CD14-positive monocyte (primary cell): ENCODE results near the gene PPIL4. TPM values are rescaled to one million over a fixed set of nuclear protein-coding genes. Genes with fewer than 3 reads are reported as not detected.
A peak's percentile ranks its signal among the peaks of the same experiment; 100 is the strongest.
"Not testable (repeated sequence)": the region's sequence is repeated elsewhere in the genome, so short reads cannot be mapped to it uniquely, and the experiment has no call there.

ENCODE experiments used
- DNase-seq, 3 donors: peaks; one replicate each; pipeline ENCODE4 v3.0.0-alpha.2; 2011 to 2022
- H2AFZ ChIP-seq: 2 replicates; pipeline ENCODE4 v1.6.0; 2012; ENCODE audit warnings: mild to moderate bottlenecking, low read depth, low read length, inconsistent platforms; ENCODE audit not compliant: insufficient read depth, poor library complexity, severe bottlenecking
- H3K27ac ChIP-seq, 2 donors: 1 replicate in 1 of 2; 2 replicates in 1 of 2; pipeline ENCODE4 v1.5.1; 2012 to 2013; ENCODE audit warnings: low read length in 2 of 2, control low read depth in 1 of 2, inconsistent platforms in 1 of 2, low read depth in 1 of 2, mild to moderate bottlenecking in 1 of 2
- H3K27me3 ChIP-seq, 2 donors: one replicate each; pipeline versions ENCODE4 v1.6.0 to v1.6.1; 2011 to 2013; ENCODE audit warnings: low read length in 2 of 2; ENCODE audit not compliant: control insufficient read depth in 2 of 2, insufficient read depth in 2 of 2
- H3K36me3 ChIP-seq, 2 donors: replicated peaks in 1 of 2; 1 replicate in 1 of 2; 2 replicates in 1 of 2; pipeline versions ENCODE4 v1.5.1 to v1.6.1; 2012 to 2013; ENCODE audit warnings: low read length in 2 of 2, control low read depth in 1 of 2, inconsistent platforms in 1 of 2, mild to moderate bottlenecking in 1 of 2; ENCODE audit not compliant: insufficient read depth in 2 of 2, control insufficient read depth in 1 of 2
- H3K4me1 ChIP-seq, 2 donors: 1 replicate in 1 of 2; 2 replicates in 1 of 2; pipeline versions ENCODE4 v1.5.1 to v1.6.1; 2012 to 2013; ENCODE audit warnings: low read length in 2 of 2, control low read depth in 1 of 2, inconsistent platforms in 1 of 2, mild to moderate bottlenecking in 1 of 2, moderate library complexity in 1 of 2; ENCODE audit not compliant: insufficient read depth in 2 of 2, control insufficient read depth in 1 of 2
- H3K4me2 ChIP-seq: replicated peaks from 2 replicates; pipeline ENCODE3; 2012; ENCODE audit warnings: low read length, moderate library complexity, mild to moderate bottlenecking; ENCODE audit not compliant: poor library complexity, severe bottlenecking; ENCODE audit errors: extremely low read depth
- H3K4me3 ChIP-seq, 3 experiments: fragments of 200-600 bp in 1 of 3; sonication (generic) in 1 of 3; replicated peaks in 1 of 3; 1 replicate in 2 of 3; 2 replicates in 1 of 3; pipeline ENCODE4 v1.5.1; 2011 to 2013; ENCODE audit warnings: low read length in 3 of 3, mild to moderate bottlenecking in 3 of 3, control low read depth in 2 of 3, low read depth in 2 of 3, inconsistent platforms in 1 of 3, moderate library complexity in 1 of 3
- H3K79me2 ChIP-seq: 2 replicates; pipeline ENCODE4 v1.6.0; 2012; ENCODE audit warnings: mild to moderate bottlenecking, control low read depth, inconsistent platforms, low read length, moderate library complexity; ENCODE audit not compliant: insufficient read depth
- H3K9ac ChIP-seq: 2 replicates; pipeline ENCODE4 v1.6.0; 2017; ENCODE audit warnings: low read length, mild to moderate bottlenecking; ENCODE audit not compliant: insufficient read depth, poor library complexity, severe bottlenecking
- H3K9me3 ChIP-seq, 2 donors: replicated peaks in 1 of 2; 1 replicate in 1 of 2; 2 replicates in 1 of 2; pipeline versions ENCODE4 v1.5.1 to v1.6.1; 2012 to 2013; ENCODE audit warnings: low read length in 2 of 2, control low read depth in 1 of 2; ENCODE audit not compliant: control insufficient read depth in 1 of 2, insufficient read depth in 1 of 2
- H4K20me1 ChIP-seq: 2 replicates; pipeline ENCODE4 v1.6.0; 2012; ENCODE audit warnings: mild to moderate bottlenecking, low read length, control low read depth, moderate library complexity; ENCODE audit not compliant: insufficient read depth
- H3K27ac Mint-ChIP-seq, 7 donors: one replicate each; pipeline ENCODE4 v1.8.0; 2020; ENCODE audit warnings: mild to moderate bottlenecking in 7 of 7, mixed read lengths in 7 of 7, moderate library complexity in 6 of 7, inconsistent platforms in 2 of 7
- H3K27me3 Mint-ChIP-seq, 3 donors: one replicate each; pipeline ENCODE4 v1.8.0; 2021 to 2022; ENCODE audit warnings: low read depth in 3 of 3, mild to moderate bottlenecking in 3 of 3, mixed read lengths in 3 of 3, moderate library complexity in 3 of 3, inconsistent platforms in 1 of 3
- H3K36me3 Mint-ChIP-seq, 2 donors: one replicate each; pipeline ENCODE4 v1.8.0; 2020; ENCODE audit warnings: mixed read lengths in 2 of 2, inconsistent platforms in 1 of 2, mild to moderate bottlenecking in 1 of 2
- H3K4me1 Mint-ChIP-seq: one replicate; pipeline ENCODE4 v1.8.0; 2020; ENCODE audit warnings: mild to moderate bottlenecking, mixed read lengths
- H3K4me3 Mint-ChIP-seq, 2 donors: one replicate each; pipeline ENCODE4 v1.8.0; 2020; ENCODE audit warnings: mild to moderate bottlenecking in 2 of 2, mixed read lengths in 2 of 2, moderate library complexity in 1 of 2
- H3K9me3 Mint-ChIP-seq, 7 donors: one replicate each; pipeline ENCODE4 v1.8.0; 2020 to 2022; ENCODE audit warnings: mixed read lengths in 7 of 7, mild to moderate bottlenecking in 6 of 7, moderate library complexity in 6 of 7, inconsistent platforms in 2 of 7
- WGBS: methylation state at CpG from one replicate; pipeline ENCODE4 v1.1.5; 2013; ENCODE audit warnings: missing lambda C conversion rate; ENCODE audit not compliant: insufficient coverage; 5-methylcytosine and 5-hydroxymethylcytosine counted together
- intact Hi-C, 2 donors: fragments of 100-400 bp; cut with micrococcal nuclease; formaldehyde crosslinking; loops; one replicate each; pipeline versions ENCODE4 v1.15.0 to v1.15.1; 2023
- polyA plus RNA-seq, 3 donors: library from polyadenylated mRNA; depleted of rRNA in 1 of 3; unstranded in 2 of 3; stranded (reverse) in 1 of 3; fragments of 300-500 nt in 2 of 3; fragments of >200 nt in 1 of 3; fragmentation: Illumina TruSeq in 2 of 3; gene quantifications; 1 replicate in 2 of 3; 2 replicates in 1 of 3; pipeline ENCODE4 v1.2.3, GENCODE V29; 2012 to 2021
- TF ChIP-seq, protein P1 (sequence below): fragments of 200-600 bp; IDR thresholded peaks from one replicate; pipeline ENCODE4 v1.8.0; 2022; ENCODE audit warnings: antibody characterized with exemption, mild to moderate bottlenecking

The PPIL4 gene
- polyA plus RNA-seq, 3 donors: 3.5 to 9.2 (median 4.4) TPM

DNA sequence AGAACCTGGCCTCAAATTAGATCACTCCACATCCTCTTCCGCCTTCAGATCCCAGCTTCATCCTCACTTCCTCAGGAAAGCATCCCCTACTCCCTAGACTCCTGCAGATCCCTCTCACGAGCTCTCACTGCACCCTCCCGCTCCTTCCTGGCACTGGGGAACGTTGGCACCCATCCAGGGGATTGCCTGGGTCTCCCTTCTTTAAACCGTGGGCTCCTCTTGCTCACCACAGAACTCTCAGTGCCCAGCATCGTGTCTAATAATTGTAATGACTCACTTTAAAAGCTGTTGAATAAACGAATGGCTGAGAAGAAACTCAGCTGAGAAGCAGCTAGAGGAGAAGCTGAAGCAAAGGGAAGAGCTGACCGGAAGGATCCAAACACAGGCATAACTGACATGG, 81.4 kb downstream of the PPIL4 start:
- intact Hi-C loops: no loop called here
- no peaks in the 10 kb centered on the region for H3K27me3 ChIP-seq
- peaks cover 0 to 2% (median 0%) of the 10 kb centered on the region in 7 donors for H3K9me3 Mint-ChIP-seq
- TF ChIP-seq, protein P1, sequence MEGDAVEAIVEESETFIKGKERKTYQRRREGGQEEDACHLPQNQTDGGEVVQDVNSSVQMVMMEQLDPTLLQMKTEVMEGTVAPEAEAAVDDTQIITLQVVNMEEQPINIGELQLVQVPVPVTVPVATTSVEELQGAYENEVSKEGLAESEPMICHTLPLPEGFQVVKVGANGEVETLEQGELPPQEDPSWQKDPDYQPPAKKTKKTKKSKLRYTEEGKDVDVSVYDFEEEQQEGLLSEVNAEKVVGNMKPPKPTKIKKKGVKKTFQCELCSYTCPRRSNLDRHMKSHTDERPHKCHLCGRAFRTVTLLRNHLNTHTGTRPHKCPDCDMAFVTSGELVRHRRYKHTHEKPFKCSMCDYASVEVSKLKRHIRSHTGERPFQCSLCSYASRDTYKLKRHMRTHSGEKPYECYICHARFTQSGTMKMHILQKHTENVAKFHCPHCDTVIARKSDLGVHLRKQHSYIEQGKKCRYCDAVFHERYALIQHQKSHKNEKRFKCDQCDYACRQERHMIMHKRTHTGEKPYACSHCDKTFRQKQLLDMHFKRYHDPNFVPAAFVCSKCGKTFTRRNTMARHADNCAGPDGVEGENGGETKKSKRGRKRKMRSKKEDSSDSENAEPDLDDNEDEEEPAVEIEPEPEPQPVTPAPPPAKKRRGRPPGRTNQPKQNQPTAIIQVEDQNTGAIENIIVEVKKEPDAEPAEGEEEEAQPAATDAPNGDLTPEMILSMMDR: no peak
- H2AFZ ChIP-seq: no peak overlapping the region
- H3K4me2 ChIP-seq: no peak overlapping the region
- H3K4me3 Mint-ChIP-seq: no peak overlapping the region
- no peak for DNase-seq
- H3K27me3 Mint-ChIP-seq: peaks cover 0 to 2% (median 0%) of the 10 kb centered on the region in 3 donors
- H3K4me1 Mint-ChIP-seq: peaks cover 25% of the 10 kb centered on the region
- H3K27ac Mint-ChIP-seq: peak overlapping the region in 4 of 7 donors; percentile 8 to 63 (median 26)
- no peaks in the 10 kb centered on the region for H3K9me3 ChIP-seq
- H3K9ac ChIP-seq: no peak overlapping the region
- no peaks in the 10 kb centered on the region for H4K20me1 ChIP-seq
- no peaks in the 10 kb centered on the region for H3K79me2 ChIP-seq
- H3K4me1 ChIP-seq: peaks cover 12 to 13% of the 10 kb centered on the region in 2 donors
- no peak overlapping the region for H3K27ac ChIP-seq
- peaks cover 40 to 57% of the 10 kb centered on the region in 2 donors for H3K36me3 Mint-ChIP-seq
- H3K4me3 ChIP-seq: no peak overlapping the region
- H3K36me3 ChIP-seq: peaks cover 17 to 39% of the 10 kb centered on the region in 2 donors
- WGBS: 87% methylated on average over 6 of the region's 8 CpGs

DNA sequence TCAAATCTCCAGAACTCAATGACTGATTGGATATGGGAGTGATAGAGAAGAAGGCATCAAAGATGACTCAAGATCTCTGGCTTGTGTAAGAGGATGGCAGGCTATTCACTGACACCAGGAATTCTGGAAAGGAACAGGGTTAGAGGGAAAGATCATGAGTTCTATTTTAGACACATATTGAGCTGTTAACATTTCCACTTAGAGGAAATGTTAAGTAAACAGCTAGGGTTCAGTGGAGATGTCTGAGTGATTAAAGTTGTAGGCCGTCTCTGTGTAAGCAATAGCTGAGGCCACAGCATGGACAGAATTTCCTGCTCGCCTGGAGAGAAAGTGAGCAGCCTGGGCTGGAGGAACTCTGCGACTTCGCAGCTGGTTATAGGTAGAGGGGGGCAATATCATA, 82.1 kb downstream of the PPIL4 start:
- H3K27ac ChIP-seq: no peak overlapping the region
- no peaks in the 10 kb centered on the region for H3K27me3 ChIP-seq
- no peak overlapping the region for H3K4me3 Mint-ChIP-seq
- peaks cover 25% of the 10 kb centered on the region for H3K4me1 Mint-ChIP-seq
- peaks cover 0 to 2% (median 0%) of the 10 kb centered on the region in 3 donors for H3K27me3 Mint-ChIP-seq
- no peaks in the 10 kb centered on the region for H4K20me1 ChIP-seq
- peaks cover 45 to 59% of the 10 kb centered on the region in 2 donors for H3K36me3 Mint-ChIP-seq
- TF ChIP-seq, protein P1: no peak
- no peak overlapping the region for H3K4me3 ChIP-seq
- no peak overlapping the region for H3K9ac ChIP-seq
- WGBS: 87% methylated on average over 4 of the region's 4 CpGs
- no peaks in the 10 kb centered on the region for H3K9me3 ChIP-seq
- peaks cover 12 to 13% of the 10 kb centered on the region in 2 donors for H3K4me1 ChIP-seq
- H3K79me2 ChIP-seq: no peaks in the 10 kb centered on the region
- no peak for DNase-seq
- H3K27ac Mint-ChIP-seq: peak overlapping the region in 1 of 7 donors; percentile 11
- no peak overlapping the region for H2AFZ ChIP-seq
- intact Hi-C loops: no loop called here
- H3K36me3 ChIP-seq: peaks cover 19 to 46% of the 10 kb centered on the region in 2 donors
- peaks cover 0 to 2% (median 0%) of the 10 kb centered on the region in 7 donors for H3K9me3 Mint-ChIP-seq
- no peak overlapping the region for H3K4me2 ChIP-seq

DNA sequence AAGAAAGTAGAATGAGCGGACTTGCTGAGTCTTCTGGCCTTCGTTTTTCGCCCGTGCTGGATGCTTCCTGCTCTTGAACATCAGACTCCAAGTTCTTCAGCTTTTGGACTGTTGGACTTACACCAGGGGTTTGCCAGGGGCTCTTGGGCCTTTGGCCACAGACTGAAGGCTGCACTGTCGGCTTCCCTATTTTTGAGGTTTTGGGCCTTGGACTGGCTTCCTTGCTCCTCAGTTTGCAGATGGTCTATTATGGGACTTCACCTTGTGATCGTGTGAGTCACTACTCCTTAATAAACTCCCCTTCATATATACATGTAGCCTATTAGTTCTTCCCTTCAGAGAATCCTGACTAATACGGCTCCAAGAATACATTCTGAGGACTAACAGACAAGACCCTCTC, 83.1 kb downstream of the PPIL4 start:
- Mint-ChIP-seq H3K4me1 (peaks cover 19% of the 10 kb centered on the region), H3K36me3 (peaks cover 48 to 66% of the 10 kb centered on the region in 2 donors)
- H3K27me3 Mint-ChIP-seq, H3K9me3 ChIP-seq, H3K27me3 ChIP-seq, H3K9ac ChIP-seq, intact Hi-C loops, H3K27ac ChIP-seq, H3K79me2 ChIP-seq, H3K4me3 Mint-ChIP-seq, H3K27ac Mint-ChIP-seq, H3K9me3 Mint-ChIP-seq, H3K4me2 ChIP-seq, H4K20me1 ChIP-seq, H2AFZ ChIP-seq, H3K4me3 ChIP-seq: not testable (repeated sequence)
- WGBS: 69% methylated on average over 6 of the region's 7 CpGs
- peak in 1 of 3 donors; percentile 19 for DNase-seq
- H3K4me1 ChIP-seq: peaks cover 12 to 13% of the 10 kb centered on the region in 2 donors
- H3K36me3 ChIP-seq: peaks cover 24 to 52% of the 10 kb centered on the region in 2 donors
